Epidermal melanocyte (primary cell): Measurements from ENCODE around the gene CLDN14.

Experiments
- DNase-seq: peaks from one replicate; pipeline ENCODE4 v3.0.0; 2011; ENCODE audit warnings: low spot score; ENCODE audit not compliant: insufficient read length

CLDN14 gene

DNA sequence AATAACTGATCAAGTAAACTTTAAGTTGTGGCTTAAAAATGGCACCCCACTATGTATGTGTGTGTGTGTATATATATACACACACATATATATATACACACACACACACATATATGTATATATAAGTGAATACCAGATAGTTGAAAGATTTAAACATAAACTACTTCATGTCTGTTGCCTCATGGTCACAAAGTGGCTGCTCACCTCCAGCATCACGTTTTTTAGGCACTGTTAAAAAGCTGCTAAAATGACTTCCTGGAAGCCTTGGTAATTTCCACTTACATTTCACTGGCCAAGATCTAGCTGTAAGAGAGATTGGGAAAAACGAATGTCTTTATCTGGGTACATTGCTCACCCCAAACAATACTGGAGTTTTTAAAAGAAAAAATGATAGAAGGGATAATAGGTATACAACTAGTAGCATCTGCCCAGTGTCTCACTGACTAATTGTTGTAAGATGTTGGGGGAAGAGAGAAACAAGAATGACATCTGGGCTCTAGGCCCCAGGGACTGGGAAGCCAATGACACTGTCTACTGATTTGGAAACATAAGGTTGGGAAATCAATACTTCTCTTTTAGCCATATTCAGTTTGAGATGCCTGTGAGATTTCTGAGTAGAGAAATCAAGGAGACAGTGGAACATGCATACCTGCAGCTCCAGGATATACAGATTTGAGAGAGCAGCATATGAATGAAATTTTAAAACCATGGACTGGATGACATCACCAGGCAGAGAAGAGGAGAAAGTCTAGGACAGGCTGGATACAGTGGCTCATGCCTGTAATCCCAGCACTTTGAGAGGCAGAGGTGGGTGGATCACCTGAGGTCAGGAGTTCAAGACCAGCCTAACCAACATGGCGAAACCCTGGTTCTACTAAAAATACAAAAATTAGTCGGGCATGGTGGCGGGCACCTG is 42.8 kb downstream of the CLDN14 start:
- DNase-seq = no peak

DNA sequence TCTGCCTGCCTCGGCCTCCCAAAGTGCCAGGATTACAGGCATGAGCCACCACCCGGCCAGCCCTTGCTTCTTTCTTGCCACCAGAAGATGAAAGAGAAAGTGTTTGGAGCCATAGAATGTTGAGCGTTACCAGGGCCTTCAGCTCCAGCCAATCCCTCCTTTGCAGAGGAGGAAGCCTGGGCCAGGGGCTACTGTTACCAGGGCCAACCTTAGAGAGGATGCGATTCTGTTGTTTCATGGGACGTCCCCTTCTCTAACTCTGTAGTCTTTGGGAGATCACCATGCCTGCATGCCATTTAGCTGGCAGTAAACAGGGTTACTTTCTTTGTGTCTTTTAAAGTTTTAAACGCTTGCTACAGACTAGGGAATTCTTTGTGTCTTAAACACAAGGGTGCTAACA is 45.8 kb downstream of the CLDN14 start:
- DNase-seq = no peak

DNA sequence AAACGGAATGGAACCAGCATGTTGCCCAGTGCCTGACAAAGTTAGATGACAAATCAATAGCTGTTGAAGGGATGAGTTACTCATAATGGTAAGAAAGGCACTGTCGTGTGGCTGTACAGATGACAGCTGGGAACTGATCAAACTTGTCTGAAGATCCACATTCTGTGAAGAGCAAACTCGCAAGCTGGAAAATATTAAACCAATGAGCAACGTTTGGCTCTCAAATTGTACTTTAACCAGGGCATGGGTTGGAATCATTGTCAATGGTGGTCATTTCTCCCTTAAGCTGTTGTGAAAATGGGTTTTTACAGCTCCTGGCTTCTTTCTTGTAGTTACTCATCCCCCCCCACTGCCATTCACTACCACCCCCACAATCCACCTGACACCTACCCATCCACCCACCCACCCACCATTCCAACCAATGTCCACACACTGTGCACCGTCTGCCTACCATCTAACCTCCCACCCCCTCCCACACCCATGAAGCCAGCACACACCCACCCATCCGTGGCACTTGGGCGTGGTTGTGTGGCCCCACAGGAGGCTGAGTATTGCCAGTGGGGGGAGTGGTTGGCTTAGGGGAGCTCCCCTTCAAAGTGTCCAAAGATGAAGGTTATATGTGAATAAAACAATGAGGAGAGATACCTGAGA is 46.7 kb downstream of the CLDN14 start:
- no peak for DNase-seq

DNA sequence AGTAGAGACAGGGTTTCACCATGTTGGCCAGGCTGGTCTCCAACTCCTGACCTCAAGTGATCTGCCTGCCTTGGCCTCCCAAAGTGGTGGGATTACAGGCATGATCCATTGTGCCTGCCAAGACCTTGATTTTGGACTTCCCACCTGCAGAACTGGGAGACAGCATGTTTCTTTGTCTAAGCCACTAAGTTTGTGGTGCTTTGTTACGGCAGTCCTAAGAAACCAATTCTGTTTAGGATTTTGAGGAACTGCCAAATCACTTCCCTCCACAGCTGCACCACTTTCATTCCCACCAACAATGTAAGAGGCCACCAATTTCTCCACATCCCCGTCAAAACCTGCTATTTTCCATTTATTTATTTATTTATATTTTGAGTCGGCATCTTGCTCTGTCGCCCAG is 48.7 kb downstream of the CLDN14 start:
- DNase-seq = no peak

DNA sequence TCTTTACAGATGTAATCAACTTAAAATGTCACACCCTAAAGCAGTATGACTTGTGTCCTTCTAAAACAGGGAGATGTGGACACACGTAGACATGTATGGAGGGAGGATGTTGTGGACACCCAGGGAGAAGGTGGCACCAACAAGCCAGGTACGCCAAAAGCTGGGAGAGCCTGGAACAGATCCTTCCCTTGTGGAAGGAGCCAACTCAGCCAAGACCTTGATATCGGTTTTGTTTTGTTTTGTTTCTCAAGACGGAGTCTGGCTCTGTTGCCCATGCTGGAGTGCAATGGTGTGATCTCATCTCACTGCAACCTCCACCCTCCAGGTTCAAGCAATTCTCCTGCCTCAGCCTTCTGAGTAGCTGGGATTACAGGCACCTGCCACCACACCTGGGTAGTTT is 49.1 kb downstream of the CLDN14 start:
- DNase-seq = no peak

DNA sequence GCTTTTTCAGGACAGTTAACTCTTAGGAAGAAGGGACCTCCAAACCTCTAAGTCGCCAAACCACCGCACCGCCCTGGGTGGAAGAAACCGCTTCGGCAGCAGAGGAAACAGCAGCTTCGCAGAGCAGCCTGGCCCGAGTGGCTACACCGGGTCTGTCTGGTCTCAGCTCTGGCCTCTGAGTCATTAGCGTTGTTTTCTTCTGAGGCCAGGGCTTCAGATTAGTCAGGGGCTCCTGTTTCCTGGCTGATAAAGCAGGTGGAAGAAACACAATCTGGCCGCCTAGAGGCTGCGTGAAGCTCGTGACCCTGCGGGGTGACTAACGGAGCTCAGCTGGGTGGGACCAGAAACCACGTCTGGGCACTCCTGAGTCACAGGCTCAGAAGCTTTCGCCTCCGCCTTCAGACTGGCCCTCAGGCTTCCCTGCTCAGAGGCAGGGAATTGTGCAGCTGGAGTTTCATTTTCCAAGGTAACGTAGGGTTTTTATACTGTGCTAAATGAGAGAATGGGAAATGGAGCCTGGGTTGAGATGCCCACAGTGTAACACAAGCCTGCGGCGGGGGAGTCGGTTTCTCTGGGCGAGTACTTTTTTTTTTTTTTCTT is 49.9 kb downstream of the CLDN14 start:
- peak; percentile 56 for DNase-seq

DNA sequence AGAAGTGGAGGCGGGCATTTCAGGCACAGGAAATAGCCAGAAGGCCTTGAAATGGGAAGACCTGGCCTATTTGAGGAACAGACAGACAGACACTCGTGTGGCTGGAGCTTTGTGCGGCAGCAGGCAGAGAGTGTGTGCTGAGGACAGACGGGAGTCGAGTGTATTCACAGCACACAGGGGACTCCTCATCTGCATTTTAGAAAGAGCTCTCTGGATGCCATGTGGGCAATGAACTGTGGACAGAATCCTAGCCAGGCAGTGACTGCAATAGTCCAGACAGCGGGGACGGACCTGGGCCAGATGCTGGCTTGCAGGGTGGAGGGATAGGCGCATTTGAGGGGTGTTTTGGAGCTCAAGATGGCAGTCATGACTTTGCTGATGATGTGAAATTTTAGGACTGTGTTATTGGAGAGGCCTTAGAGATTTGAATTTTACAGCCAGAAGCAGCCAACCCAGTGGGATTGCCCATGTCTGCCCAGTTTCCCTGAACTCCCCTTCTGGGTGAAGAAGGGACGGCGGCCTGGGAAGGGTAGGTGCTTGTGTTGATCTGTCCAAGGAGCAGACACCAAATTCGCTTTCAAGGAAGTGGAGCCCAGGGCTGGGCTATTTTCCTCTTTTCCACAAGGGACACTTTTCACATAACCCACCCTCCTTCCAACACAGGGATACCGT is 51.0 kb downstream of the CLDN14 start:
- no peak for DNase-seq

DNA sequence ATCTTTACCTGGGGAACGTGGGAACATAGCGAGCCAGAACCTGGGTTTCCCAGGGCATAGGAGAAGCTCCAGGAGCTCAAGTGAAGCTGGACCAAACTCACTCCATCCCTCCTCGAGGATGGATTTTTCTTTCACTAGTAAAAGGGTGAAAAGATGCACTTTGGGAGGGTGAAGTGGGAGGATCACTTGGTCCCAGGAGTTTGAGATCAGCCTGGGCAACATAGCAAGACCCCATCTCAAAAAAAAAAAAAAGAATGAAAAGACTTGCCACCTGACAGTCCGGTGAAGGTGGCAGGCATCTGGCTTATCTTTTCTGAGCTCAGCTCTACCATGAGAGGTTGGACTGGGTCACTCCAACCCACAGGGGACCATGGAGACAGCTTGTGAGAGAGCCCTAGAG is 52.4 kb downstream of the CLDN14 start:
- DNase-seq = no peak

DNA sequence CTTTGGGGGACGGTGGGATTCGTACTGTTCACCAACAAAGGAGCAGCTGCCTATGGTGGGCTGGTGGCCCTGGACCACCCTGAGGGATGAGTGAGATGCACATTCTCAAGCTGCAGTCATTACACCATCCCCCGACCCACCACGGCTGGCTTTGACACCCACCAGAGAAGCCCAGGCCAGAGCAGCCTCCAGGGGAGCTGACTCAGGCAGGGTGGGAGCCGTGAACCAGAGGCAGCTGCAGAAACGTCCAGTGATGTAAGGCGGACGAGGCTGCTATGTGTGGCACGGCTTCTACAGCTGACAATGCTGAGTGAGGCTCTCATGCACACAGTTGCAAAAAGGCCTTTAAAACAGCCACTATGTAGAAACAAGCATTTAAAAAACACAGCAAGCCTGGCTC is 54.6 kb downstream of the CLDN14 start:
- DNase-seq = no peak

DNA sequence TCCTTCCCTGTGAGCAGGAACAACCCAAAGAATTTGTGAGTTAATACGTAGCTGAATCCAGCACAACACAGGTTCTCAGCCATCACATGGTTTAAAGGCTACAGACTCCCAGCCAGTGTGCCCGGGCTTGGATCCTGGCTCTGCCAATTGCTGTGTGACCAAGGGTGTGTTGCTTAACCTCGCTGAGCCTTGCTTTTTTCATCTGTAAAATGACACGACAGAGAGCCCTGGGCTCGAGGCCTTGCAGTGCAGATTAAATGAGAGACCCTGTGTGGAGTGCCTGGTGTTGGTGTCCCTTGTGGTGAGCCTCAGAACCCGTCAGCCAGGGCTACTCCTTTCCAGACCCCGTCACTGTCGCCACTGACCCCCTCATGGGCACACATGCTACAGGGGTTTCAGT is 55.3 kb downstream of the CLDN14 start:
- DNase-seq = no peak

DNA sequence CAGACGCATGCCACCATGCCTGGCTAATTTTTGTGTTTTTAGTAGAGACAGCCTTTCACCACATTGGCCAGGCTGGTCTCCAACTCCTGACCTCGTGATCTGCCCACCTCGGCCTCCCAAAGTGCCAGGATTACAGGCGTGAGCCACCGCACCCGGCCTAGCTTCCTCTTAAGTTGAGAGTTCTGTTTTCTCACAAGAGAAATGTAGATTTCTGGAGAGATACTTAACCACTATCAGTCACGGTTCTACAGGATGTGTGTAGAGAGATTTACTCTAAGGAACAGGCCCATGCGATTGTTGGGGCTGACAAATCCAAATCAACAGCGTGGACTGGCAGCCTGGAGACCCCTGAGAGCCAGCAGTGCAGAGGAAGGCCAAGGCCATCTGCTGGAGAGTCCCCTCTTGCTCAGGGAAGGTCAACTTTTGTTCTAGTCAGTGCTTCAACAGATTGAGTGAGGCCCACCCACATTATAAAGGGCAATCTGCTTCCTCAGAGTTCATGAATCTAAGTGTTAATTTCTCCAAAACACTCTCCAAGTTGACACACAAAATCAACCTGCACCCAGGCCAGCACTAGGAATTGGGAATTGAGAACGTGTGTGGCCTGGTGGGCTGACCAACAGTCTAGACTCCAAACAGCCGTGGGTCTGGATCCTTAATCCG is 56.0 kb downstream of the CLDN14 start:
- no peak for DNase-seq

DNA sequence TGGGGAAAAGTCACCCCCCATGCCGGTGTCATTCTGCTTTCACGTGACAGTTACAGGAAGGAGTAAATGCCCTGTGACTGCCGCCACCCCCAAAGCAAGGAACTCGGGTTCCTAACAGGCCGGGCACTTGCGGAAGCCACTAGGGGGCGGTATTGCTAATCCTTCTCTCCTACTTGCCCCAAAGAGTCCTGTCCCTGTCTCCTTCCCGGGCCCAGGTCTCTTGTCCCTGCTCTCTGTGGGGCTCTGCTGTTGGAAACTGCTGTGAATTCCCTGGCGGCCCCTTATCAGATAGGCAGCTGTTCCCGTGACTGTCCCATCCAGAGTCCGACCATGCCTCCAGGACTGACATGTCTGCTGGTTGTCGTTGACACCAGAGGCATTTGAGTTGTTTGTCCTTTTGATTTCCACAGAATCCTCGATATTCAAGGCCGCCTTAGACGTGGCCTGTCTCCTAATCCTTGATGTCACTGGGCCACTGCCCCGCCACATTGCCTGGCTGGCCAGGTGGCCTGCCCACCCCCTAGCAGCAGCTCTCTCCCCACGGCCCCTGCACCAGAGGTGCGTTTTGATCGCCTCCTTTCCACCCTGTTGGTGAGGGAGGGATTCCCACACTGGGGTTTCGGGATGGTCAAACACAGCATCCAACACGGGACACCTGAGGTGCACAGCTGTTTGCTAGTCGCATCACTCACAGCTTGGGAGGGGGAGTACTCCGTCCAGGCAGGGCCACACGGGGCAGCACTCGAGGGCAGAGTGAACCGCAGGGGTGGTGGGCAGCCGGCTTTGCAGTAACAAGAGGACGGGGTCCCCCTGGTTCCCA is 57.4 kb downstream of the CLDN14 start:
- DNase-seq = no peak

DNA sequence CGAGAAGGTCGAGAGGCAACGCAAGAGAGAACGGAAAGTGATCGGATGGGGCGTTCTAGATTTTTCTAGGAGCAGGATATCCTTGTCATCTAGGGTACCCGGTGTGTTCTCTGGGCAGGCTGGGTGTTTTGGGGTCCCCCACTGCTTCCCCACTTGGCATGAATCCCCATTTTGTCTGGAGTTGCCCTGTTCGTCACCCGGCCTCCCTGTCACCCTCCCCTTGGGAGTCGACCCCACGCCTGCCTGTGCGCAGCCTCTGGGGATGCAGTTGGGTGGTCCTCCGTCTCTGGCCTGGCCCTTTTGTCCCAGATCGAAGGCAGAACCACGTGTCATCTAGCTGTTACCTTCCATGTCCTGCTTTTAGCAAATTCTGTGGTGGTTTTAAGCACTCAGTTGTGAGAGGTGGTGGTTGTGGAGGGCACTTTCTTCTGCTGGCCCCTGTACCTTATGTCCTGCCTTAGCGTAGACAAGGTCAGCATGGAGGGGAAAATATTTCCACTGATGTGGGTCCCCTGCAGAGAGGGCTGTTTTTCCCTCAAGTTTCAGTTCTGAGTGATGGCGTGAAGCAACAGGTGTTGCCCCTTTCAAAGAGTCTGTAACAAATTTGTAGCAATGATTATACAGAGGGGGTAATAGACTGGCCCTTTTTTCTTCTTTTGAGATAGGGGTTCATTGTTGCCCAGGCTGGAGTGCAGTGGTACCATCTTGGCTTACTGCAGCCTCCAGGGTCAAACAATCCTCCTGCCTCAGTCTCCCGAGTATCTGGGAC is 59.2 kb downstream of the CLDN14 start:
- no peak for DNase-seq

DNA sequence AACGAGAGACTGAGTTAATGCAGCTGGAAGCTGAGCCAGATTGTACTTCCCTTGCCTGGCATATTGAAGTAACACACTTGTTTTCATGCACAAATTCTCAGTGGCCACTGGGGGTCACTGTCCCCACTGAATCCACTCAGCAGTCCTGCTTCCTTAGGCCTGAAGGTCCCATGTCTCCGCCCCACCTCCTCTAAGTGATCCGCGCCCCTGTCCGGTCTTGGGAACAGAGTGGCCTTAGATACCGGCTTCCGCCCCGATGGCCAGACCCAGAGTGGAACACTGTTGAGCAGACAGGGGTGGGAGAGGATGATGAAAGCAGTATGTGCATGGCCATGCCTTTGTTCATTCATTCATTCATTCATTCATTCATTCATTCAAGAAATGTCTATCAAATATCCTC is 59.9 kb downstream of the CLDN14 start:
- peak; percentile 97 for DNase-seq

DNA sequence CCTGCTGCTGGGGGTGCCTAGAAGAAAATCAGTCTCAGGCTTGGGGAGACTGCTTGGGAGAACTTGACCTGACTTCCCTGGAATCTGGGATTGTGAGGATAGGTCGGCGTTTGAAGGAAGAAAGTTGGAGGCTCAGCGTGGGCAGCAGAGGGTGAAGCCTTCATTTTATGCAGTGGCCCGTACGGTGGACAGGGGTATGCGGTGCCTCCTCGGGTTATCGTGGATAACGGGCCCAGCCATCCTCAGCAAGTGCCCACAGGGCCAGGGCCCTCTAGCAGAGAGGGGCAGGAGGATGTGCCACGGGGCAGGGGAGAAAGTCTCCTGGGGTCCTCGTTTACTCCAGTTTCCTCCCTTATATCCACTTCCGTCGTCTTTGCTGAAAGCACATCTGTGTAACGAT is 60.7 kb downstream of the CLDN14 start:
- DNase-seq = no peak

DNA sequence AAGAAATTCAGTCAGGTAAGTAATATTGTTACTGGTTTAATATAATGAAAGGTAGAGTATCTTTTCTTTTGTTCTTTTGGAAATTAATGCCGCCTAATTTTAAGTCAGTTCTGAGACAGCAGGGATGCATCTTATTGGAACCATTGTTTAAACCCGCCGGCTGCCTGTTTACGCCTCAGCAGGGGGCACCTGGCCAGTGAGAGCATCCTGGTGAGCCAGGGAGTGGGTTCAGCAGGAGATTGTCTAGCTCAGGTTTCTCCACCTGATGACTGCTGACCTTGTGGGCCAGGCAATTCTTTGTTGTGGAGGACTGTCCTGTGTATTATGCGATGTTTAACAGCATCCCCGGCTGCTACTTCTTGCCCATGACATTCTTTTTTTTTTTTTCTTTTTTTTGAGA is 64.5 kb downstream of the CLDN14 start:
- no peak for DNase-seq

DNA sequence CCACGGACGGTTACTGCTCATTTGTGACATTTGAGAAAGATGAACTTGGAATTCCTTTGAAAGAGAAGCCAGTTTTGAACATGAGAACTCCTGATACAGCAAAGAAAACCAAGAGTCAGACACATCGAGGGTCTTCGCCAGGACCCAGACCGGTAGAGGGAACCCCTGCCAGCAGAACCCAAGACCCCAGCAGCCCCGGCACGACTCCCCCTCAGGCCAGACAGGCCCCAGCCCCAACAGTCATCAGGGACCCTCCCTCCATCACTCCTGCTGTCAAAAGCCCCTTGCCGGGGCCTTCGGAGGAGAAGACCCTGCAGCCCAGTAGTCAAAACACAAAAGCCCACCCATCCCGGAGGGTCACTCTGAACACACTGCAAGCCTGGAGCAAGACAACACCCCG is 67.0 kb downstream of the CLDN14 start:
- DNase-seq = no peak

DNA sequence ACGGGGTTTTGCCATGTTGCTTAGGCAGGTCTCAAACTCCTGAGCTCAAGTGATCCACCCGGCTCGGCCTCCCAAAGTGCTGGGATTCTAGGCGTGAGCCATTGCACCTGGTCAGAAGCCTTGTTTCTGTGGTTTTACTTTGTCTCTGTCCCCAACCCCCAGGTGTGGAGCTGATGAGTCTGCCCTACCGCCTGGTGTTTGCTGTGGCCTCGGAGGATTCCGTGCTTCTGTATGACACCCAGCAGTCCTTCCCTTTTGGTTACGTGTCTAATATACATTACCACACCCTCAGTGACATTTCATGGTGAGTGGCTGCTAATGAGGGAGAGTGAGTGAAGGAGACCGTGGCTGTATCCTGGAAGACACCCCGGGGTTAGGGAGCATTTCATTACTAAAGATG is 68.6 kb downstream of the CLDN14 start:
- DNase-seq = no peak
